Epithelial cell of prostate (primary cell): ENCODE data around the gene PRKG1.

ENCODE experiments used
- DNase-seq: peaks from one replicate; pipeline ENCODE4 v3.0.0-alpha.2; 2011; ENCODE audit warnings: low read depth, low spot score
- H3K27ac ChIP-seq: fragments of 450-650 bp; 2 replicates; pipeline ENCODE4 v1.5.1; 2017; ENCODE audit warnings: mild to moderate bottlenecking

PRKG1 gene

DNA sequence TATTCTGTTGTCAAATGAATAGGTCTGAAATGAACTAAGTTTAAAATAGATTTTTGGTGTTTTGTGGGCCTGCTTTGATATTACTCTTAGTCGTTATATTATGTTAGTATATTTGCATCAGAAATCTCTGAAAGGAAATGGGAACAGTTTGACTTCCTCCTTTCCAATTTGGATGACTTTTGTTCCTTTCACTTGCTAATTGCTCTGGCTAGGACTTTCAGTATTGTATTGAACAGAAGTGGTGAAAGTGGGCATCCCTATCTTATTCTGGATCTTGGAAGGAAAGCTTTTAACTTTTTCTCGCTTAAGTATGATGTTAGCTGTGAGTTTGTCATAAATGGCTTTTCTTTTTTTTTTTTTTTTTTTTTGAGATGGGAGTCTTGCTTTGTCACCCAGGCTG lies 966.2 kb downstream of the PRKG1 start:
- no peak for DNase-seq

DNA sequence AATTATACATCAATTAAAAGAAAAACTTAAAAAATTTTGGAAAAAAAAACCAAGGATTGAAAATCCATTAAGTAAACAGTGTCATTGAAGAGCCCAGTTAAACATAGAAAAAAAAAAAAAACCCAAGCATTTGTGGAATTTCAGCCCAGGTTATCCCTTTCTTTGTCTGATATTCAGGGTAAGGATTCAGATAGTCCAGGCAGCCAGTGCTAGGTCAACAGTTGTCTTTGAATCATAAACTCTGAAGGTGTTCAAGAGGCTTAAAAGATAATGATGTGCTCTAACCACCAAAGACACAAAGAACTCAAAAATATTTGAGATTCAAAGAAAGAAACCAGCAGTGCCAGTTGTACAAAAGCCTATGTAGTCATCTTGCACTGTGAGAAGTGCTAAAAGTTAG lies 969.5 kb downstream of the PRKG1 start:
- no peak for DNase-seq
- no peak overlapping the region for H3K27ac ChIP-seq

More for the DNA sequence above, 966.2 kb downstream of the PRKG1 start:
- no peak overlapping the region for H3K27ac ChIP-seq

DNA sequence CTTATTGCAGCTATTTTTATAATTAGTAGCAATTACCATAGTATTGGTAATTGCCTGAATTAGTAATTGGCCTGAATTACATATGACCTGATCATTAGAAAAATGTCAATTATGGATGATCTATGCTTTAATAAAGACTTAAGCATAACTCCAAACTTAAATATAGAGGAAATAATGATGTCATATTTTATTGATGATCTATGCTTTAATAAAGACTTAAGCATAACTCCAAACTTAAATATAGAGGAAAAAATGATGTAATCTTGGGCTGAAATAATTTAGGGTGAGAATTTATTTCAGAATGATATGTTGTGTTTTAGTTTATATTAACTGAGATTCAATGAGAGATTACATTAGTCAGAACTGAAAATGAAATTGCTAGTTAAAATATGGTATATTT lies 973.8 kb downstream of the PRKG1 start:
- H3K27ac ChIP-seq, result no peak overlapping the region

DNA sequence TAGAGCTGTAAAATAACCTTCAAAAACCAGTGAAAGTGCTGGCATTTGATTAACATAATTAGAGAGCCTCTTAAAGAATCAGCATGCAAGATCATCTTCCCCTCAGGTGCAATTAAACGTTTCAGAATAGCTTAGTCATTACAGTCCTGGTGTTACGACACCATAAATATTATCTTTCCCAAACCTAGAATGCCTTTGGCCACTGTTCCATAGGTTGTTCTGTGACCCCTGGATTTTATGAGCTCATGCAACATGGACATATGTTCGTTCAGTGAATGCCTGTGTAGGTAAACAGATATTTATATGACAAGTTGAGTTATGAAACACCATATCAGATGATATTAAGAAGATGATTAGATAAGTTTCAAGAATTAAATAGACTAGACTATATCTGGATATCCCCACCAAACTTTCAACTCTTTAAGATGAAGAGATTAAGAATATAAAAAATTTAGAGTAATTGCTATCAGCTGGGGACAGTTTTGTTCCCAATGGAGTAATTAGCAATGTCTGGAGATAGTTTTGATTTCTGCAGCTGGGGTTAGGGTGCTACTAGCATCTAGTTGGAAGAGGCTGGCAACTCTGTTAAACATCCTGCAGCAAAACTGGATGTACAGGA lies 976.3 kb downstream of the PRKG1 start:
- DNase-seq, result no peak
- H3K27ac ChIP-seq, result no peak overlapping the region

More for the DNA sequence above, 973.8 kb downstream of the PRKG1 start:
- DNase-seq, result no peak

DNA sequence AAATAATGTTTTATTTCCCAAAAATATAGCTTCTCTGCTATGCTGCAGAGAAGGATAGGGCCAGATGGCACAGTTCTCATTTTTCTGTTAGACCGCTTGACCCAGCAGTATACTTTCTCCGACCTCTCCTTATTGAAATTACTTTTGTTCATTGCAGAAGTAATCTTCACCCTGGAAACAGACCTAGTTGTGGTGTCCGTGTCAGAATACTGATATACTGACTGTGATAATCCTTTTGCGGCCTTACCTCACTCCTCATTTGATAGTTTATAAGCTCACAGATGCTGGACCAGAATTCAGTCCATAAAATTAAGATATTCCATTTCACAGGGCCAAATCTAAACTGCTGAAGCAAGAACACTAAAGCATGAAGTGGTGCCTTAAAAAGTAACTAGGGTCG lies 979.2 kb downstream of the PRKG1 start:
- no peak overlapping the region for H3K27ac ChIP-seq
- no peak for DNase-seq

DNA sequence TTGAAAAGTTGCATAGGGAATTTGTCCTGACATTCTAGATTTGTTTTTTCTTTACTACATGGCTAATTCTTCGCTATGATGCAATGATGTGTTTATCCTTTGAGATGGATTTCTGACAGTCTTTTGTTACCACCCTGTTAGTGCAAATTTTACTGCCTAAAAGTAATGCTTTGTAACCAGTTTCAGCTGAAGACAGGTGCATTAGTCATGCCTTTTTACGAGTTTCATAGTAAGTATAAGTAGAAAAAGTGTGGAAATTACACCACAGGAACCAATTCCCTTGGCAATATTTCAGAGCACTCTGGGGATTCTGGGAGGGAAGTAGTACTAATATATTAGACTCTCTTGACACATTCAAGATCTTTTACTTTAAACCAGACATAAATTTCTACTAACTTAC lies 982.0 kb downstream of the PRKG1 start:
- DNase-seq, result peak; percentile 20
- H3K27ac ChIP-seq, result no peak overlapping the region

DNA sequence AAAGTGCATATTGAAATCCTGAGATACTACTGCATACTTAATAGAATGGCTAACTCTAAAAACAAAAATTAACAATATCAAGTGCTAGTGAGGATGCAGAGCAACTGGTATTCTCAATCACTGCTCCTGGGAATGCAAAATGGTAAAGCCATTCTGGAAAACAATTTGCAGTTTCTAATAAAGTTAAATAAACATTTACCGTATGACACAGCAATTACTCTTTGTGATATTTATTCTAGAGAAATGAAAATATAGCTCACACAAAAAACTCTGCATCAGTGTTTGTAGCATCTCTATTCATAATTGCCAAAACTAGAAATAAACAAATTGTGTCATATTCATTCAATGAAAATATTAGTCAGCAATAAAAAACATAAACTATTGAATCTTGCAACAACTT lies 984.8 kb downstream of the PRKG1 start:
- DNase-seq, result no peak
- H3K27ac ChIP-seq, result no peak overlapping the region

DNA sequence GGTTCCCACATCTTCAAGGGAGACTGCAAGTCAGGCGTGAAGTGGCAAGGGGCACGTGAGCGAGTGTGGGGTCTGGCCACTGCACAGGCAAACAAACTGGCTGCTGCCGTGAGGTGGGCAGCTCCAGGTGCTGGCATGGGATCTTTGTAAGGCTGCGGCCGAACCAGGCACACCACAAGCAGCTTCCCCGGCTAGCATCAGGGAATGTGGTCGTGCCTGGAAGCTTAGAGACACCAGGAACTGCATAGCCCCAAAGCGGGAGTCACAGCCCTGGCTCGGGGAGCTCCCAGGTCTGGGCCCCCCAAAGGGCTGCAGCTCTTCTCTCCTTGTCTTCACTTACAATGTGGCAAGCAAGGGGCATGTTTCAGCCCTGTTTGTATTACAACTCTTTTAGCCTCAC lies 988.9 kb downstream of the PRKG1 start:
- H3K27ac ChIP-seq, result no peak overlapping the region
- DNase-seq, result no peak

DNA sequence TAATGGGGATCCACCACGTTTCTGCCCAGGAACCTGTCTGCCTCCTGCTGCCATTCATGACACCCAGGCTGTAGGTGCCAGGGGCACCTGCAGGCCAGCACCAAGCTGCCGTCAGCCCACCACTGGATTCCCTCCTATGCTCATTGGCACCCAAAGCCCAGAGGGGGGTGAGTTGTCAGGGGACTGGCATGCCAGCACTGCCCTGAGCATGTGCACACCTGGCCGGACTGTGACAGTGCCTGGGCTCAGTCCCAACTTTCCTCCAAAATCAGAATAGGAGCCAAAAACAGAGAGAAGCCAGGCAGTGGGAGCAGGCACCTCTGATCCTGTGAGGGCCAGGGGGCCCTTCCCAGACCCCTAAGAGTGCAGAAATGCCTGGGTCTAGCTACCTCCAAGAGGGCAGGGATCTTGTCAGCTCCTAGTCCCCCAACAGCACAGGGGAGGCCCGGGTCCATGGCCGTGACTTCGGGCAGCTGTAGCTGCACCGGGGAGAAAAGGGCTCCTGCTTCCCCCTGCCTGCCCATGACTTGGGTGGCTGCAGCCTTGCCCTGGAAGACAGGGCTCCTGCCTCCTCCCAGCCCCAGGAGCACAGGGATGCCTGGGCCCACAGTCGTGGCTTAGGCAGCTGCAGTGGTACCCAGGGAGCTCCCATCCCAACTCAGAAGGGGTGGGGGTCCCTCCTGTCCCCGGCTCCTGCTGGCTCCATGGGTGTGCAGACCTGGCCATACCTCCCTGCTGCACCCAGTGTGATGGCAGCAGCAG lies 990.0 kb downstream of the PRKG1 start:
- no peak for DNase-seq
- H3K27ac ChIP-seq, result no peak overlapping the region

DNA sequence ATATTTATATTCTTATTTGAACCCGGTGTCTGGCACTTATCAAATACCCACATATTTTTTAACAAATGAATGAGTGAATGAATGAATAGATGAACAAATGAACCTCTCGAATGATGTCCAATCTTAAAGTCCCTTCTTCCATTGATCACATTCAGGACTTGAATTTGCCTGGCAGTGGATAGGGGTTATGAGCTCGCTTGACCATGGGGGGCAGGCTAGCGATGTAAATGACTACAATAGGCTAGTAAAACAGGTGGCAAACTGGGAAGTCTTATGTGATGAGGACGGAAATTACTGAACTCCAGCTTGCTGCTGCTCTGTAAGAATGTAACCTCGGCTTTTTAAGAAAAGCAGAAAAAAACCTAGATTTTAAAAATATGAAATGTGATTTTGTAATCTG lies 992.1 kb downstream of the PRKG1 start:
- DNase-seq, result no peak
- H3K27ac ChIP-seq, result no peak overlapping the region

DNA sequence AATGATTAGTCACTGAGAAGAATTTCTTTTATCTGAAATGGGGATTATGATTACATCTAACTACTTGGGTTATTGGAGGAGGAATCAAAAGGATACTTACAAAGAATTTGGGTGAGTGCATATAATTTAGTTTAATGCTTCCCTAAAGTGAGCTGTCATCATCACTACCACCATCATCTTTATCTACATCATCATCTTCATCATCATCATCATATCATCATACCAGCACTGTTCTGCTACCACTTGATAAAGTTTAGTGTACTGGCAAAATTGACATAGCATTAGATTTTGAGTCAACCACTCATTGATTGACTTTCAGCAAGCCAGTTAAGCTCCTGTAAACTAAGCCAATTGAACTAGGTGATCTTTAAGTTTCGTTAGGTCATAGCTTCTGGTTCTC lies 994.2 kb downstream of the PRKG1 start:
- H3K27ac ChIP-seq, result no peak overlapping the region
- DNase-seq, result no peak

DNA sequence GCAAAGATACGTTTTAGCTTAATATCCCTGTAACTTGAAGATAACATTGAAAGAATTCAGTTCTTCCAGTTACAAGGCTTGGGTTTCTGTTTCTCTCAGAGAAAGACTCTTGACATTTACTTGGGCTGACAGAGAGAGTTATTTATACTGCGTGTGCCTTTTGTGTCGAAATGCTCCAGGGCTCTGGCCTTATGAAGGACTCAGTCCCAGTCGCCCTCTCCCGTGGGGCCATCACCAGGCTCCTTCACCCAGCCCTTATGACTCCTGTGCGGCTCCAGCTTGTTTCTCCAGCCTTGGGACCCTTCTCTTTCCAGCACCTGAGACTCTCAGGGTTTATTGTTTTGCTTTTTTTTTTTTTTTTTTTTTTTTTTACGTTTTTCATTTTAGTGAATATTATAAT lies 997.5 kb downstream of the PRKG1 start:
- H3K27ac ChIP-seq, result no peak overlapping the region
- no peak for DNase-seq

DNA sequence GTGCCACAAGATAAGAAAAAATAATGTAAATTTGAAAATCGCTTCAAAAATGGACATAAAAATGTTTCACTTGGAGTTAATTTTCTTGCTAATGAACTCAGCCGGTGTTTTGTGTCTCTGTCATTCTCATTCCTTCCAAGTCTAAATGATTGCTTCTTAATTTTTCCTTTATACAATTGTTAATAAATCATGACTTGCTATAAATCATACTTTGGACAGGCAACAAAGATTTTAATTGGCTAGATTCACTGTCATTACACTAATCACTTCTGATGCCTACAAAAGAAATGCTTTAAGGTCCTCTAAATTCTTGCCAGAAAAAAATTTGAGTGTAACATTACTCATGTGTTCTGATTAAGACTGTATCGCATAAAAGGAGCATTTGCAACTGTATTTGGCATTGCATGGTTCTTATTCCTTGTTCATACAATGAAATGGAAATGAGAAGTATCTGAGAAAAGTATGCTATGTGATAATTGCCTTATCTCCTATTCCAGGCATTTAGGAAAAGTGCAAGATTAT lies 1000.3 kb downstream of the PRKG1 start:
- no peak for DNase-seq

DNA sequence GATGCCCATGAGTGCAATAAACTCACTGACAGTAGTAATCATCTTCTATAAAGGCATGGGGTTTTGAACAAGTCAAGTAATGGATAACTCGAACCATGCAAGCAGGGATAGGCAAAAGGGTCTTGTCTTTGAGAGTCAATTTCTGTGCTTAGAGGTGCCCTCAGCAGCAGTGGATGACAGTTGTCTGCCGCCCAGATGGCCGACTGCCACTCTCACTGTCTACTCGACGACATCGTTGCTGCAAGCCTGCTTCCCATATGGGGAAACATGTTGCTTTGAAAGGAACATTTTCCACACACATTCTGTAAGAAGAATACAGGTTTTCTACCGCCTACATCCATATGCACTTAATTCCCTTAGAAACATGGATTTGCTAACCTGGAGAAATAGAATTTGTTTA lies 1003.5 kb downstream of the PRKG1 start:
- no peak overlapping the region for H3K27ac ChIP-seq

More for the DNA sequence above, 1000.3 kb downstream of the PRKG1 start:
- no peak overlapping the region for H3K27ac ChIP-seq

DNA sequence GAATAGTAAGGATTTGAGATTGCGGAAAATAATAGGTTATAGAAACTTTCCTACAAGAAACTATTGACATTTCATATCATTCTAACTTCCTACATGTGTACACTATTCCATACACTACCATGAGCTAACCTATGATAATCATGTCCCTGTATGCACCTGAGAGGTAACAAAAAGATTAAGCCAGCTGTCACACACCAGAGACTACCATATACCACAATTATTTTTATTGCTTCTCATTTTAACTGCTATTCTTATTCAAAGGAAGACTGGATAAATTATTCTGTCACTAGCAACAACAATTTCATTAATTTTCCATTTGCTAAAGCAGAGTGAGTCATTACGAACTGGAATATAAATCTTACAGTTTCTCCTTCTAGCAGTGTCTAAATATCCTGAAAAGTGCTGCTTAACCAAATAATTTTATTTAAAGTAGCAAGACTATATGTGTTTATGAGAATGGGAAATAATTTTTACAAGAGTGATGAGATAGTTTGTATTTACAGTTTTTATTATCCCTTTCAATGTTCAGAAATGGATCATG lies 1004.2 kb downstream of the PRKG1 start:
- DNase-seq, result no peak
- H3K27ac ChIP-seq, result no peak overlapping the region

More for the DNA sequence above, 1003.5 kb downstream of the PRKG1 start:
- no peak for DNase-seq

DNA sequence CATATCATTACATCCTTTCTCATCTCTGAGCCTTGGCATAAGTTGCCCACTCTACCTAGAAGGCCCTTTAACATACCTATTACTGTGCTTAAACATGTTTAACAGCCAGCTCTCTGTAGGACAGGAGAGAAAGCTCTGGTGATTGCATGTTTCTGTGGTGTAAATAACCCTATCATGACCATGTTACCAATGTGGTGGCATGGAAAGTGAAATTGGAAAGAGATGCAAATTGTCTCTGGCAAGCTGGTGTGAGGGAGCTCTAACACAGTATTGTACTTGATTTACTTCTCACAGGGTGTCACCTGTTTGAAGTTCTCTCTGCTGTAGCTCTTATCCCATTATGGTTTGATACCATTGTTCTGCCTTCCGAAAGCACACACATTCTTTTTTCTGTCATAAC lies 1008.0 kb downstream of the PRKG1 start:
- H3K27ac ChIP-seq, result no peak overlapping the region
- no peak for DNase-seq

DNA sequence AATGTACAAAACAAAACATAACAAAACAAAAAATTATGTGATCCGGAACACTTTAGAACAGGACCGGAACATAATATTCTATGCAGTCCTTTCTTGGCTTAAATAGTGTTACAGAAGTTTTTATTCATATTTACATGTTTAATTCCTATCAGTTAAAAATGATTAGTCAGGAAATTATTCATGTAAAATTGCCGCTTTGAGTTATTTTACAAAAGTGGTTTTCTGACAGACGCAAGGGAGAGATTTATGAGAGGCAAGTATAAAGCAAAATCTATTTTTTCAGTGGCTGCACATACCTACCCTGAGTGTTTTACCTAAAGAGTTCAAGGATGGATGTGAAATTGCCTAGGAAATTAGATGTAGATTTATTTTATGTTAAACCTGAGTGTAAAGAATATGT lies 1009.1 kb downstream of the PRKG1 start:
- DNase-seq, result no peak
- H3K27ac ChIP-seq, result no peak overlapping the region

DNA sequence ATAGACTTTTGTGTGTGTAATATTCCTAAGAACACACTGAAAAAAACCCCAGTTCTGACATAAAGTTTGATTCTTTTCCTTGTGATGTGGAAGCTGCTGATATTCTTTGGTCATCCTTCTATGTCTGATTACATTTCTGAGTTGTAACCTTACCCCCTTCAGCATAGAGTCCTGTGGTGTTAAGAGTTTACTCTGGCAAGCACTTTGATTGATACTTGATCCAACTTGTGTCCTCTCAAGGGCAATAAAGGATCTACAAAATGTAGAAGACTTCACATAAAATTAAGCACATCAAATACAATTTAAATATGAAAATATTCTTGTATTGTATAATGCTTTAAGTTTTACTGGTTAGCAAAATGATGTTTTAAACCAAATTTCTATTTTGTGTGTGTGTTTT lies 1018.1 kb downstream of the PRKG1 start:
- DNase-seq, result no peak
- H3K27ac ChIP-seq, result no peak overlapping the region

DNA sequence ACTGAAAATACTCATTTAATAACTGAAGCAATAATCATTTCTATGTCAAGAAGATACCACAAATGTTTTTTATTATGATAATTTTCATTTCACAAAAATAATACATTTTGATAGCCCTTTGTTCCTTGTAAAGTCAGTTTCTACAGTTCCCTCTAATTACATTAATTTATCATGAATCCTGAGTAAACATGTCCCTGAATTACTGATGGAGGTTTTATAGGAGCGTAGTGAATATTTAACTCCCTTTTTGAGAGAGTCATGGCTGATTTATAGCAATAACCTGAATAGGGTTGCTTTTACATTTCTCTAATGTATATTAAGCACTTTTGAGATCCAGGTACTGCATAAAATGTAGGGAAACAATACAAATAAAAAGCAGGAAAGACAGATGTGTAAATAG lies 1023.8 kb downstream of the PRKG1 start:
- DNase-seq, result no peak
- H3K27ac ChIP-seq, result no peak overlapping the region

DNA sequence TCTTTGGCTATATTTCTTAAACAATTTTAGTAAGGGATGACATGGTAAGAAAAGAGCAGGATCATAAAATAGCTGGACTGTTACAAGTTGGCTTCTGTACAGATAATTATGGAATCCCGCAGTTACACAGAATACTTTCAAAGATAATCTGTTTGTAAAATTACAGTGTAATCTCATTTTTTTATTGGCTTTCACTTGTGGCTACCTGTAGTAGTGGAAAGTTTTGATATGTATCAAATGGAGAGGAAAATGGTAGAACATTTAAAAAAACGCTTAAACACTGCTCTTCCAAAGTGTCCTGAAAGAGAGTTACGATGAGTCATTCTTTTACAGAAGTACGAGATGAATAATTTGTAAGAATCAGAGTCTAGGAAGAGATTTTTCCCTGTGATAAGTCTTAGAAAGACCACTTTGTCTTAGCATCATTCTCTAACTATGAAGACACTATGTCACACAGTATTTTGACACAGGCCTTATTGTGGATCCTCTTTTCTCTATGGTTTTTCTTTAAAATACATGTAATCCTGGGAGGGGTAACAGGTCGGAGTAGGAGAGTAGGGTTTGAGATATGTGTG lies 1024.8 kb downstream of the PRKG1 start:
- H3K27ac ChIP-seq, result no peak overlapping the region
- DNase-seq, result no peak

DNA sequence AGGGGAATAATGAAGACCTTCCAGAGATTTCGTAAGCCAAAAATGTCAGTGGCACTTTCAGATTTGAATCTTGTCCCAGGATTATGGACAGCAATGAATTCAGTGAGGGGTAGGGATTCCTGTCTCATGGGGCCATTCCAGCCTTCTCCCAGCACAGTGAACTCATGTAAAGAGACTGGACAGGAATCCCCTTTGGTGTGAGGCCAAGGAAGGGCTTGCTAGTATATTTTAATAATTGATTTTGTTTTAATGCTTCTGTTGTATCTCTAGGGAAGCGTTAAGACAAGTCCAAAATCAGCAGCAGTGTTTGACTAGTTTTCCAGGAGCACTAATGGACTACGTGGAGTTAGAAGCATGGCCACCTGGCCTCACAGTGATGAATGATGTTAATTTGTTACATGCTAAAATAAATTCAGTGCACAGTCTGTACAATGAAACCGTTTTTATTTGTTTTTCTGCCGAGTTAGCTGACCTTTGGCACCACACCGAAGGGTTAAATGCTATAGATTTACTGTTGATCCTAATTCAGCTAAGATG lies 1025.8 kb downstream of the PRKG1 start:
- DNase-seq, result no peak
- no peak overlapping the region for H3K27ac ChIP-seq
